MM.1S (cell line): Measurements from ENCODE around the gene RRAGC.

Experiments used
- EZH2 ChIP-seq: fragments of 300-600 bp; sonication (generic); optimal IDR thresholded peaks from 2 replicates; pipeline ENCODE3; 2017; ENCODE audit warnings: low read depth, mild to moderate bottlenecking, antibody characterized with exemption, low read length, mixed read lengths
- EZH2phosphoT487 ChIP-seq: fragments of 300-600 bp; sonication (generic); IDR thresholded peaks from 2 replicates; pipeline ENCODE4 v1.6.1; 2018; ENCODE audit warnings: antibody characterized with exemption, low read length
- TF ChIP-seq, protein P1 (sequence below): fragments of 300-600 bp; sonication (generic); IDR thresholded peaks from 2 replicates; pipeline ENCODE4 v1.5.1; 2016; ENCODE audit warnings: antibody characterized with exemption, low read length, mixed read lengths

DNA sequence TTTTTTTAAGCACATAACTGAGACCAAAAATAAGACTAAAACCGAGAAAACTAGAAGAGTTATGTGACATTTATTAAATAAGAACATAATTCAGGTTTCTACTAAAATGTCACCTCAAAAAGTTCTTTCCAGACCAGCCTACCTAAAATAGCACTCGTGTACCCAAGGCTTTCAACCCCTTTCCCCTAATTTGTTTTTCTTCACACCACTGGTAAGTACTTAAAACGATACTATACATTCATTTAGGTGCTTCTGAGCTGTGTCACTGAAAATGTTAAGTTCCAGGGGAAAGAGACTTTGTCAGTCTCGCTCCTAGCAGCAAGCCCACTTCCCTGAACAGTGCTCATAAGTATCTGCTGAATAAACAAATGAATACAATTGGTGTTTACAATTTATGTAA is 6.8 kb downstream of the RRAGC start:
- TF ChIP-seq, protein P1, sequence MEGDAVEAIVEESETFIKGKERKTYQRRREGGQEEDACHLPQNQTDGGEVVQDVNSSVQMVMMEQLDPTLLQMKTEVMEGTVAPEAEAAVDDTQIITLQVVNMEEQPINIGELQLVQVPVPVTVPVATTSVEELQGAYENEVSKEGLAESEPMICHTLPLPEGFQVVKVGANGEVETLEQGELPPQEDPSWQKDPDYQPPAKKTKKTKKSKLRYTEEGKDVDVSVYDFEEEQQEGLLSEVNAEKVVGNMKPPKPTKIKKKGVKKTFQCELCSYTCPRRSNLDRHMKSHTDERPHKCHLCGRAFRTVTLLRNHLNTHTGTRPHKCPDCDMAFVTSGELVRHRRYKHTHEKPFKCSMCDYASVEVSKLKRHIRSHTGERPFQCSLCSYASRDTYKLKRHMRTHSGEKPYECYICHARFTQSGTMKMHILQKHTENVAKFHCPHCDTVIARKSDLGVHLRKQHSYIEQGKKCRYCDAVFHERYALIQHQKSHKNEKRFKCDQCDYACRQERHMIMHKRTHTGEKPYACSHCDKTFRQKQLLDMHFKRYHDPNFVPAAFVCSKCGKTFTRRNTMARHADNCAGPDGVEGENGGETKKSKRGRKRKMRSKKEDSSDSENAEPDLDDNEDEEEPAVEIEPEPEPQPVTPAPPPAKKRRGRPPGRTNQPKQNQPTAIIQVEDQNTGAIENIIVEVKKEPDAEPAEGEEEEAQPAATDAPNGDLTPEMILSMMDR, result no peak
- no peak for TF ChIP-seq EZH2phosphoT487
- TF ChIP-seq EZH2, result no peak
